Activated CD4-positive, alpha-beta T cell treated with anti-CD3 and anti-CD28 coated beads, Interleukin-2, amount 50 U/mL, for 16 hours (primary cell): ENCODE data around the gene IL13RA1.
"Not testable (repeated sequence)": the region's sequence is repeated elsewhere in the genome, so short reads cannot be mapped to it uniquely, and the experiment has no call there.

Source experiments
- DNase-seq: peaks from one replicate; pipeline ENCODE4 v3.0.0-alpha.2; 2020

IL13RA1 gene

DNA sequence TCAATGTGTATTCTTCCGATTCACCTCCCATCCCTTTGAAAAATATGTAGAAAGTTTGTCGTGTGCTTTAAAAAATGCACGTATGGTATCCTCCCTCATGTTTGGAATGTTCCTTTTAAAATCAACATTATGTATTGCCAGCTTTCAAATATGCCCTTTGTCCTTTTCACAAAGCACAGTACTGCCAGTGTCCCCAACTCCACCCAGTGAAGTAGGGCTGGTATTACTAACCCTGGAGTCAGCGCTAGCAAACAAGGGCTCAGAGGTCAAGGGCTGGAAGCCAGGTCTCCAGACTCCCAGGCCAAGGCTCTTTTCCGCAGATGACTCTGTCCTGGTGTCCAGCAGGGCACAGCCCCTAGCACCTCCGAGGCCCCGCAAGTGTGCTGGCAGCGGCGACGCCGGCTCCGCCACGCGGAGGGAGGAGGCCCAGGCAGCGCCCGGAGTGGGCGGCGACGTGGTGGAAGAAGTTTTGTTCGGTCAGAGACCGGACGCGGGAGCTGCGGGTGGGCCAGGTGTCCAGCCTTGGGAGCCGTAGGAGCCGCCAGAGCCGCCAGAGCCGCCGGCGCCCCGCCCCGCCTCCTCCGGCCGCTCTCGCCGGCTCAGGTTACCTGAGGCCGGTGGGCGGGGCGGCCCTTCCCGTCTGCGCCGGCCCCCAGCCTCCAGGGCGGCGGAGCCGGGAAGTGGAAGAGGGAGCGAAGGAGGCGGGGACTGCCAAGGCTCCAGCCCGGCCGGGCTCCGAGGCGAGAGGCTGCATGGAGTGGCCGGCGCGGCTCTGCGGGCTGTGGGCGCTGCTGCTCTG lies at the start of gene IL13RA1:
Gene IL13RA1 (plus strand): TSS at position 720 of the 799 bp plus-strand sequence. CDS start 33 bp downstream, at position 753.
- no peak for DNase-seq

DNA sequence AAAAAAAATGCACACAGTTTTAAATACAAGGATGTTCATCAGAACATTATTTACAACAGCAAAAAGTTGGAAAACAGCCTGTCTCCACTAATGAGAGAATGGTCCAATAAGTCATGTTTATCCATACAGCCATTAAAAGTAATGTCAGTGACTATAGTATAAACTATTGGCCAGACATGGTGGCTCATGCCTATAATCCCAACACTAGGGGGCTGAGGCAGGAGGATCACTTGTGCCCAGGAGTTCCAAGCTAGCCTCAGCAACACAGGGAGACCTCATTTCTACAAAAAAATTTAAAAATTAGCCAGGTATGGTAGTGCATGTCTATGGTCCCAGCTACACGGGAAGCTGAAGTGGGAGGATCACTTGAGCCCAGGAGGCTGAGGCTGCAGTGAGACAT lies 48.1 kb upstream of the IL13RA1 start:
- DNase-seq = no peak

DNA sequence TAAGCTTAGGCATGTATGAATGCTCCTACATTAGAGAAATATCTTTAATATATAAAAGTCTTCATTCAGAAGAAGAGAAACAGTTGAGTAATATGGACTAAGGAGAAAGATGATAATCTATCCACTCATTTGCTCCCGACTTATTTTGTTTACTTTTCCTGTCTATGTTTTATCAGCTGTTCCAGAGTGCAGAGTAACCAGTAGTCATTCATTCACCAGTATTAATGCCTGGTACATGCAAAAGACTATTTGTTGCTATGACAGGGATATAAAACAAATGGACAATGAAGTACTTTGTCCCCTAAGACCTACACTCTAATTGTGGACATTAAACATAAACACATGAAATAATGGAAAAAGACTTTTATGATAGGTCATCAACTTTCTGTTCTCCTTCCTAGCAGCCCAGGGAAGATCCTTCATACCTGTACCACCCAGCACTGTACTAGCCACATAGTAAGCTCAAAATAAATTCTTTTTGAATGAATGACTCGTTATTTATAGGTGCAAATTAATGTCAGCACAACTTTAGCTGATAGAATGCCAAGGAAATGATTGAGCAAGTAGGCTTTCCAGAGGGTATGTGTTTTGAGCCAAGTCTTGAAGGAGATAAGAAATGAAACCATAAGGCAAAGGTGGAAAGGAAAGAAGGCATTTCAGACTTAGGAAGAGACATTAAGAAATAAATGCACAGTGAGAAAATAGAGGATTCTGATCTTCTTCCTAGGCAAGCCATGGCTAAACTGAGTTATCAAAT lies 45.0 kb upstream of the IL13RA1 start:
- no peak for DNase-seq

DNA sequence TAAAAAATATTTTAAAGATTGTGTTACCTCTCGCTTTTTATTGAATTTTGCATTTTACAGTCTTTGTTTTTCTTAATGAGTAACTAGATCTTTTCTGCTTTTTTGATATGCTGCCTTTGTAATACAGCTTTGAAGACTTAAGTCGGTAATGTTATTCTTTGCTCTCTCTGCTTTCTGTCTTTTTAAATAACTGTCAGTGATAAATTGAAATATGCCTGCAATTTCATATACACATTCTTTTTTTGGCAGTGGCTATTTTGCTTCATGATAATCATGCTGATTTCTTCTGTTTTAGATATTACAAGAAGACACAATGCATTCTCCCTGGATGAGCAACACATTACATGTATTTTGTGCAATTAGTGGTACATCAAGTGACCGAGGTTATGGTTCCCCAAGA lies 42.0 kb upstream of the IL13RA1 start:
- DNase-seq = no peak

DNA sequence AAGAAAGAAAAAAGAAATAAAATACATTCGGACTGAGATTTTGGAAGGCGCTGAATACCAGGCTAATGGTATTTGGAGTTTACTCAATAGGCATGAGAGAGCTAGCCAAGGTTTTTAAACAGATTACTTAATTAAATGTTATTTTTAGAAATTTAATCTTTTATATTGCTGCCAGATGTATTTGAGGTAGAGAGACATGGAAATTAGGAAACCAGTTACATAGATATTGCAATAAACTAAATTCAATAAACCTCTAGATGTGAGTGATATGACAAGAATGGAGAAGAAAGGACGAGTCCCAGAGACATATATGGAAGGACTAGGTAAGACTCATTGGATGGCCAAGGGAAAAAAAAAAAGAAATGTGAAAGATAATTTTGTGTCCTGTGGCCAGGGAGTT lies 38.5 kb upstream of the IL13RA1 start:
- no peak for DNase-seq

DNA sequence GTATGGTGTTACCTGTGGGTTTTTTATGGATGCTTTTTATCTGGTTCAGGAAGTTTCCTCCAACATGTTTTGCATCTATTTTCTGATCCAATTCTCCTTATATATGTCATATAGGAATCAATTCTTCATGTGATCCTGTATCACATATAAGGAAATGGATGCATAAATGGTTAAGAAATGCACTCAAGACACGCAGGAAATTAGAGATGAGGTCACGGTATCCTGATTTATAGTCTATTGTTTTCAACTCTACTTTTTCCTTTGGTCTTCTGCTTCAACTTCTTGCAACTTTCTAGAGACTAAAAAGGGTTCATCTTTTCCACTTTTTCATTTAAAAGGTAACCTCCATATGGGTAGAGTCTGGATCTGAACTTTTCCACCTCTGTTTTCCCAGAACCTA lies 33.6 kb upstream of the IL13RA1 start:
- DNase-seq = no peak

DNA sequence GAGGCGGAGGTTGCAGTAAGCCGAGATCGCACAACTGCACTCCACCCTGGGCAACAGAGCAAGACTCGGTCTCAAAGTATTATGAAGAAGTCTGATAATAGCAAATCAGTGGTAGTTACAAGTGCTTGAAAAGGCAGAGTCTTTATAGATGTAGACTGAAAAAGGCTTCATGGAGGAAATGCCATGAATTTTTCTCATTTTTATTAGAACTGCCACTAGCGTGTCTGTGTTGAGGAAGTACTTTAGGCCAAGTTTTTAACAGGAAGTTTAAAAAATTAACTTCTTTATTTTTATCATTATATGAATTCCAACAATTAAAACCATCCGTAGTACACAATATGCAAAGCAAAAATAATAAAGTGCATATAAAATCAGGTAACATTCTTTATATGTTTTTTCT lies 32.8 kb upstream of the IL13RA1 start:
- no peak for DNase-seq

DNA sequence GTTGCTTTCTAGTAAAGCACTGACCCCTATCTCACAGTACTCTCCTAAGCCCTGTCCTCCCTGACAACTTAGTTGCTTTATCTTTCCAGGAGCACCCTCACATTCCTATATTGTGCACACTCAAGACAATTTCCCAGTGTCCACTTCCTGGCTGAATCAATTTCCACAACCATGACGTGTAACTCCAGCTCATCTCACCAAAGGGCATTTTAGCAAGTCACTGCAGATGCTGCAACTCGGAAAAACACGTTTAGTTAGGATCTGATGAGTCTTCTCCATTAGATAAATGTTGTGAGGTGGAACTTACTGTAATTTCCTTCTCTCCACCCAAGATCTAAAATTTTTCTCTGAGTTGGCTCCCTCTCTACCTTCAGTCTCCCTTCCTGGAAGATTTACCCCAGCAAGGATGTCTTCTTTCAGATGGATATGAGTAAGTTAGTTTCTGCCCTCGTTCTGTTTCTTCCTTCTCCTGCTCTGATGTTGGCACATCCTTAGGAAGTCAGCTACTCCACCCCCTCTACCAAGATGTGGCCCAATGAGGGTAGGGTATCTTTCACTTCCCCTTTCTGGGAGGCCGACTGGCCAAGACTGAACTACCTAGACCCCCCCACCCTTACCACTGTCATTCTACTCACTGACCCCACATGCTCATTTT lies 28.8 kb upstream of the IL13RA1 start:
- DNase-seq = no peak

DNA sequence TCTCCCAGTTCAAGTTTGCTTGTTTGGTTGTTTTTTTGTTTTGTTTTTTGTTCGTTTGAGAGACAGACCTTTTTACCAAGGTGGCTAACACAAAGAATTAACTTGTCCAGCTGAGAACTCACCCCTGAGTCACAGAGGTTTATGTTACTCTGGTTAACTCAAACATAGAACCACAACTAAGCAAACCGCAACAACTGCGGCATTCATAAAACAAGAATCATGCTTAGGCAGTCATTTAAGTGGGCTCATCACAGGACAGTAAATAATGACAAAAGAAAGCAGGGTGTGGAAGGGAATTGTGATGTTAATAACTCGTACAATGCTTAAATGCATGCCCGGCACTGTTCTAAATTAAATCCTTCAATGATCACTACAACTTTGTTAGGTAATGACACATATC lies 24.7 kb upstream of the IL13RA1 start:
- DNase-seq = no peak

DNA sequence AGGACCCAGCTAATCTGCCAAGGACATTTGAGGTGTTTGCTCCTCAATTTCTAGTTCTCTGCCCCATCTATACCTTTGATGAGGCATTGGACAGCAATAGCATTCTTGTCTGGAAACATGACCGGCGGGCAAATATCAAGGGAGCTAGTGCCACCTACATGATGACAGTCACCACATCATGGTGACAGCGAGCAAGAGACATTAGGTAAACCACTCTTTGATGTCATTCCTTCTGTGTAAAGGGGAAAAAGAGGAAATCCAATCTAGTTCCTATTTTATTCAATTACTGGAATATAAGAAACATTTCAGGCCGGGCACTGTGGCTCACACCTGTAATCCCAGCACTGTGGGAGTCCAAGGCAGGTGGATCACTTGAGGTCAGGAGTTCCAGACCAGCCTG lies 20.7 kb upstream of the IL13RA1 start:
- no peak for DNase-seq

DNA sequence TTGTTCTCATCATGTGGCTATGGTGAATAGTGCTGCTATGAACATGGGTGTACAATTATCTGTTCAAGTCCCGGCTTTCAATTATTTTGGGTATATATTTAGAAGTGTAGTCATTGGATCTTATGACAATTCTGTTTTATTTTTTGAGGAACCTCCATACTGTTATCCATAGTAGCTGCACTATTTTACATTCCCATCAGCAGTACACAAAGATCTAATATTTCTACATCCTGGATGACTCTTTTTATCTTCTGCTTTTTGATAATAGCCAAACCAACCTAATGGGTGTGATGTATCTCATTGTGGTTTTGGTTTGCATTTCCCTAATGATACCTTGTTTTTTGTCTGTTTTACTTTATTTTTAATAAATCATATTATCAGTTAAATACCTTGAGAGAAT lies 12.9 kb upstream of the IL13RA1 start:
- no peak for DNase-seq

DNA sequence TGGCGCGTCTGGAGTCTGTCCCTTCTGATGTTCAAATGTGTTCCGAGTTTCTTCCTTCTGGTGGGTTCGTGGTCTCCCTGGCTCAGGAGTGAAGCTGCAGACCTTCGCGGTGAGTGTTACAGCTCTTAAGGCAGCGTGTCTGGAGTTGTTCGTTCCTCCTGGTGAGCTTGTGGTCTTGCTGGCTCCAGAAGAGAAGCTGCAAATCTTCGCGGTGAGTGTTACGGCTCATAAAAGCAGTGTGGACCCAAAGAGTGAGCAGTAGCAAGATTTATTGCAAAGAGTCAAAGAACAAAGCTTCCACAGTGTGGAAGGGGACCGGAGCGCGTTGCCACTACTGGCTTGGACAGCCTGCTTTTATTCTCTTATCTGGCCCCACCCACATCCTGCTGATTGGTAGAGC lies 11.5 kb upstream of the IL13RA1 start:
- not testable (repeated sequence) for DNase-seq

DNA sequence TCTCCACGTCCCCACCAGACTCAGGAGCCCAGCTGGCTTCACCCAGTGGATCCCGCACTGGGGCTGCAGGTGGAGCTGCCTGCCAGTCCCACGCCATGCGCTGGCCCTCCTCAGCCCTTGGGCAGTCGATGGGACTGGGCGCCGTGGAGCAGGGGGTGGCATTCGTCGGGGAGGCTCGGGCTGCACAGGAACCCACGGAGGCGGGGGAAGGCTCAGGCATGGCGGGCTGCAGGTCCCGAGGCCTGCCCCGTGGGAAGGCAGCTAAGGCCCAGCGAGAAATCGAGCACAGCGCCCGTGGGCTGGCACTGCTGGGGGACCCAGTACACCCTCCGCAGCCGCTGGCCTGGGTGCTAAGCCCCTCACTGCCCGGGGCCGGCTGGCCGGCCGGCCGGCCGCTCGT lies 10.6 kb upstream of the IL13RA1 start:
- DNase-seq = not testable (repeated sequence)

DNA sequence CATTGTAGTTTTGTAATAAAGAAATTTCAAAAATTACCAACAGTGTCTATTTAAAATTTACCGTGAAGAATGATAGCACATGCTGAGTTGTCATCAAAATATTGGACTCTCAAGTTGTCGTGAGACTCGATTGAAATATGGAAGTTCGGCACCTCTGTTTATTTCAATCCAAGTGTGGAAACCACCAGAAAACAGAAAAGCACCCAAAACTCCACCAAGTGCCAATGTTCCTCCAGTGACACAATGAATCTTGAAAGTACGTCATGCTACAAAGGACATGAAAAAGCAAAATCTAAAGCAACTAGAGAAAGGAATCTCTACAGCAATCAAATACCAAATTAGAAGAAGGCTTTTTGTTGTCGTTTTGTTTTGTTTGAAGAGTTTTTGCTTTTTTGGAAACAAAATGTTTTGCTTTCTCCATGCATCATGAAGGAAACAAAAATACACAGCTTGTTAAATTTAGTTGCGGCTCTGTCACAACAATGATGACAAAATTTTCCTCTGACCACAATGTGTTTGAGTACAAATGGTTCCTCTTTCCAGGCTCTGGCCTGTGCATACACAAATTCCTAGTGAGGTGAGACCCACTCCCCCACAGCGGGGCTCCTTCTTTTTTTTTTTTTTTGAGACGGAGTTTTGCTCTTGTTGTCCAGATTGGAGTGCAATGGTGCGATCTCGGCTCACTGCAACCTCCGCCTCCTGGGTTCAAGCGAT lies 9.6 kb upstream of the IL13RA1 start:
- no peak for DNase-seq

DNA sequence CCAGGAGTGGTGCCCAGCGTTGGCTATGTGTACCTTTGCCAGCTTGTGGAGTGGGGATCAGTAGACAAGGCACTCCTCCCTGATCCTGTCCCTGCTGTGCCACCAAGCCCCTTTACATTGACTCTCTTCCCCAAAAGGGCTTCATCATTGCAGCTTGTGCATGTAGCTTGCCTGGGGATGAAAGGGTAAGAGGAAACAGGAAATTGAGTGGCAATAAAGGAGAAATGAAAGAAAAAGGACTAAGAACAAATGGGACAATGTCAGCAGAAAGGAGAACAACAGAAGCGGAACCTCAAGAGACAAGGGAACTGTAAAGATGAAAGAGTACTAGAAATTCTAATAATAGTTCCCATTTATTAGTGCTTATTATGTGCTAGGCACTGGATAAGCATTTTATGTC lies 8.7 kb upstream of the IL13RA1 start:
- DNase-seq = no peak

DNA sequence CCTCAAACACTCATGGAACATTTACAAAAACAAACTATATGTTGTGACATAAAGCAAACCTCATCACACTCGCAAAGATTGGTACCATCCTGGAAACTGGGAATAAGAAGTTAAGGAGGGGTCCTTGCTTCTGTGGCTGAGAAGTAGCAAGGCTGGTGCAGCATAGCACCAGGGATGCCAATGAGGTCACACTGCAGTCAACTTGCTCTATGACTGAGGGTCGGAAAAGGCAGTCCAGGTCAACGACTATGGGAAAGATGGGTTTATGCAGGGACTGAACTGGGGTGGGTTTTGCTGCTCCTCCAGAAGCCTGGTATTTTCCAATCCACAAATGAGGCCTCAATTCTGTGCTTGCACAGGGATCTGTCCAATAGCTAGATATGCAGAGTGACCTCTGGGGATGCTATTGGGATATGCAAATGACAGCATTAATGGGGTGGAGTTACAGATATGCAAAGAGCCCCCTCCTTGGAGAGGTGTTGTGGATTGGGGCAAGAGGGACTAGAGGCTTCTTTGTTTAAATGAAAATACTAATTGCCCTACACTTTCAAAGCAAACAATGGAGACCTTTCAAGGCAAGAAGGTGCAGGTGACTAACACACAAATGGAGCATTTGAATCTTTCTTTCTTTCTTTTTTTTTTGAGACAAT lies 7.2 kb upstream of the IL13RA1 start:
- DNase-seq = no peak

DNA sequence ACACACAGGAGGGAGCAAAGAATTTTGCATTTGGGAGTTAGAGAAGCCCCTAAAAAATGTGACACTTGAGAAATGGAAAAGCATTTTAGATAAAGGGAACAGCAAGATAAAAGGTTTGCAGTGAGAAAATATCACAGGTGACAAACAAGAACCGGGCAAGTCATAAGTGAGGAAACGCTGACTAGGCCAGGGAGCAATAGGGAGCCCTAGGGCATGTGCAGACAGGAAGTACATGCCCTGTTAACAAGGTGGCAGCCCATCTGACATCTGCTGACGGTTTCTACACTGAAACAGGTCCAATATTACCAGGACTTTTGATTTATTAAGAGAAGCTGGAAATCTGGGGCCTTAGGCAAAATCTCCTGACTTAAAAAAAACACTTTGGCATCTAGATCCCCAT lies 4.0 kb upstream of the IL13RA1 start:
- DNase-seq = no peak

DNA sequence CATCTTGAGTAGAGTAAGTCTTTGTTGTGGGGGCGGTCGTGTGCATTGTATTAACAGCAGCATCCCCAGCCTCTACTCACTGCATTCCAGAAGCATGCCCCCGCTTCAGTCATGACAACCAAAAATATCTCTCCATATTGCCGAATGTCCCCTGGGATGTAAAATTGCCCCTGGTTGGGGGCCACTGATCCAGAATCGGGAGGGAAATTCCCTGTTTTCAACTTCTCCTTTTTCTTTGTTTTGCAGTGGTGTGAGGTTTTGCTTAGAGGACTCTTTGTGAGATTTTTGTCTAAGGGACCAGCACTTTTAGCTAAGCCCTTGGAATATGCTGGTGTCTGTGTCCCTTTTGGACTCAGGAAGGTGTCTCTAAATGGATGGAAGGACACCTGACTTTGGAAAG lies 3.0 kb upstream of the IL13RA1 start:
- no peak for DNase-seq

DNA sequence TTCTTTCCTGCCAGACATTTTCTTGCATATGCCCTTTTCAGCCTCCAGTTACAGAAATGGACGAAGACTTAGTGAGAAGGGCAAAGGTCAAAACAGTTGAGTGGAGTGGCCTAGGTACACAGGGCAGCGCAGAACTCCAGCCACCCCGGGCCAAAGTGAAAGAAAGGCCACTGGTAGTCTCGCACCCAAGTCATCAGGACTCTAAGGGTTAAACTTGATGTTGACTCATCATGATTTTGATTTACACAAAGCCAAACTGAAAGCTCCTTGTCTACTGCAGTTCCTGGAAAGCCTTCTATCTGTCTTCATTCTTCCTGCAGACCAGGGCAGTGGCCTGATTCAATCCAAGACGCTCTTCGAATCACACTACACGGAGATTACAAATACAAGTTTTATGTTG lies 2.6 kb upstream of the IL13RA1 start:
- no peak for DNase-seq

DNA sequence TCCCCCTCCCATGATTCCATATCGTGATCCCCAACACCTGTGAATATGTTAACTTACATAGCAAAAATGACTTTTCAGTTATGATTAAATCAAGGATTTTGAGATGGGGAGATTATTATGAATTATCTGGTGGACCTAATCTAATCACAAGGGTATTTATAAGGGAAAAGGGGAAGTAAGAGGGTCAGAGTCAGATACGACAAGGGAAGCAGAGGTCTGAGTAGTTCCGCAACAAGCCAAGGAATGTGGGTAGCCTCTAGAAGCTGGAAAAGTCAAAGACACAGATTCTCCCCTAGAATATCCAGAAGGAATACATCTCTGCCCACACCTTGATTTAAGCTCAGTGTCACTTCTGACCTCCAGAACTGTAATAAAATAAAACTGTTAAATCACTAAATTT lies 1.0 kb upstream of the IL13RA1 start:
- no peak for DNase-seq

DNA sequence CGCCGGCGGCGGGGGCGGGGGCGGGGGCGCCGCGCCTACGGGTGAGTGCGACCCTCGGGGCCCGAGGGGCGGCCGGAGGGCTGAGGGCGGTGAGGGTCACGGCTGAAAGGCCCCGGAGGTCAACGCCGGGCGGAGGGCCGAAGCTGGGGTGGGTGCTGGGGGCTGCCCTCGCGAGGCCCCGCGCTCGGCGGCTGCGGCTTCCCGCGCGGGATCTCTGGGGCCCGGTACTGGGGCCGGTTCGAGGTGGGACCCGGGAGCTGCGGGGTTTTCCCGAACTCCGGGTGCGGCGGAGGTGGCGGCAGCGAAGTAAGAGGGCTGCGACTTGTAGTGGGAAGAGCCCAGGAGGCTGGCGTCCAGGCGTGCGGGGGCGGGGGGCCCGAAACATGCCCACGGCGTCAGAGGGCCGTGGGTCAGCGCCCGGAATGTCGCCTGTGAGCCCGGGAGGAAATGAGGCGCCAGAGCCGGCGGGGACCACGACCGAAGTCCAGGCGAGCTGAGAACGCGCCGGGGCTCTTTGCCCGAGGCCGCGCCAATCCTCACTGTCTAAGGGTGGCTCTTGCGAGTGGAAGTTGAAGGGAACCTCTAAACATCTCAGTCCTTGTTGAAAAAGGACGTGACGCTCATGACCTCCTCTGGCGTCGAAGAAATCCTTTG lies 407 bp downstream of the IL13RA1 start:
- no peak for DNase-seq

DNA sequence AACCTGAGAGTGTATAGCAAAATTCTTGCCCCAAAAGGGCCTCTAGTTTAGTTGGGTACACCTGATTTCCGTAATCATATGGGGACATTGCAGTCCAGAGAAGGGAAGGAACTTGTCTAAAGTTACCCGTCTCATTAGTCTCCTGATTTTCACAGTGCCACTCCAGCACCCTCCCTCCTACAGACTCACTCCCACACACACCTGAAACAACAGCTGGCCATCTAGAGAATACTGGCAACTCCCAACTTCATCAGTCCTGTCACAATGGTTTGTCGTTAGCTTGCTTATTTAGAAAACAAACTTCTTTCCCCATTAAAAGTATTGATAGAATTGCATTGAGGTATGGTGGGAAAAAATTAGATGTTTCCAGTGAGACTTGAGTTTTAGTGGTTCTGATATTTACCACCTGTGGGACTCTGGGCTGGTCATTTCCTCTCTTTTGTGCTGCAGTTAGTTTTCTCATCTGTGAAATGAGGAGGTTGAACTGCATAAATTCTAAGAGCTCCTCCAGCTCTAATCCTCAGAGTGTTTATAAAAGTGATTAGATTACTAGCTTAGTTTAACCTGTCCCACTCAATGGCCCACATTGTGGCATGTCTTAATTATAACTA lies 1.7 kb downstream of the IL13RA1 start:
- no peak for DNase-seq
